MG63 (cell line): ENCODE data around the gene EXOSC10. TPM values are rescaled to one million over a fixed set of nuclear protein-coding genes. Genes with fewer than 3 reads are reported as not detected.

ENCODE experiments used
- total RNA-seq: library from RNA; depleted of rRNA; stranded (reverse); fragments of >200 nt; shearing (Covaris generic); gene quantifications from 2 replicates; pipeline ENCODE4 v1.2.3, GENCODE V29; 2014; ENCODE audit warnings: low replicate concordance; rRNA removed

The EXOSC10 gene
- total RNA-seq, 1 experiment from 2014 or later, result 55.2 TPM

Other genes starting within 250 kb of the EXOSC10 start
- 26.0 and 53.3 TPM in 2 replicates for gene TARDBP, start 87.2 kb downstream of the EXOSC10 start, total RNA-seq
- gene MASP2, start 52.6 kb downstream of the EXOSC10 start, total RNA-seq, result not detected in 2 replicates
- 24.0 and 39.3 TPM in 2 replicates for gene SRM, start 39.9 kb downstream of the EXOSC10 start, total RNA-seq
- not detected in 2 replicates for gene ANGPTL7, start 89.5 kb upstream of the EXOSC10 start, total RNA-seq
- gene MTOR, start 162.7 kb upstream of the EXOSC10 start, total RNA-seq, result 12.2 and 14.3 TPM in 2 replicates
- 6.3 and 9.0 TPM in 2 replicates for gene UBIAD1, start 173.3 kb upstream of the EXOSC10 start, total RNA-seq